ENCODE data around the gene GRIN1. TPM values are rescaled to one million over a fixed set of nuclear protein-coding genes. Genes with fewer than 3 reads are reported as not detected.

Gene GRIN1
- polyA plus RNA-seq, 2 of the 4 experiments (the other 2 are of a cell fraction), result 0.13 to 0.45 TPM

DNA sequence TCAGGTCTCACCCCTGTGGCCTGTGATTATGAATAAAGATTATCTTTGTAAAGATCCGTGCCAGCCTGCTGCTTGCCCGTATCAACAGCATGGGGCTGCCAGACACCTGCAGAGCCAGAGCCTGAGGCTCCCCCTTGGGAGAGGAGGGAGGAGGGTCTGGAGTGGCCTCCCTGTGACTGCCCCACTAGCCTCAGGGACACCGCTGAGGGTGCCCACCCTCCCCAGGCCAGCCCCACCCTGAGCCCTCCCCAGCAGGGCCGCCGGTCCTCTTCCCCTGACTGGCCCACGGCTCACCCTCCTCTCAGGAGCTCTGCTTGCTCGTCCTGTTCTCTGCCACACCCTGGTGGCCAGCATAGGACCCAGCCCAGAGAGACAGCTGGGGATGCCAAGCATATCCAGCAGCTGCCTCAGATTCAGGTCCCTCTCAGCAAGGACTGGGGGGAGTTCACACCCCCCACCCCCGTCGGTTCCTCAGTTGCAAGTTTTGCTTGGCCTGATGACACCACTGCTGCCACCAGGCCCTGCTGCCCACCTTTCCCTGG is 51.4 kb downstream of the GRIN1 start:
- no peaks in the 10 kb centered on the region for H3K9me3 ChIP-seq
- ChIA-PET POLR2A (interaction anchor here (2.1 to 3.4 kb wide), 3 partner anchors 11 to 33 kb away, joined by 15 to 38 read pairs (median 20); partner anchors contain the start of genes CYSRT1, RNF208 and TPRN), CTCF (interaction anchor here (0.9 to 11.5 kb wide), 14 partner anchors 7 to 126 kb away, joined by 3 to 156 read pairs (median 7); partner anchors contain the start of genes CYSRT1, LRRC26, RNF208 and RNF224)
- H3K4me3 ChIP-seq, result no peak overlapping the region
- peak overlapping the region; percentile 99 for H3K4me2 ChIP-seq
- ATAC-seq (peak; percentile 31 to 44; a peak in 3 of 6 replicates), FAIRE-seq (no peak), DNase-seq (ENCODE audit: low read depth in 1 of 2, low spot score in 1 of 2) (no peak)
- no peak for TF ChIP-seq HOXB13 (CRISPR knock-in tag; IDR thresholded peaks at IDR 0.05; ENCODE audit: low read depth)
- no peak for TF ChIP-seq HEYL (CRISPR knock-in tag; IDR thresholded peaks at IDR 0.05)
- TF ChIP-seq RAD21 (conservative IDR thresholded peaks at IDR 0.05 in 1 of 2, IDR thresholded peaks at IDR 0.05 in 1 of 2), result peak in 1 of 2 experiments; percentile 35; a peak in 1 of 5 replicates
- TF ChIP-seq SREBF2 (IDR thresholded peaks at IDR 0.05), result no peak
- peaks cover 39% of the 10 kb centered on the region for H3K4me1 ChIP-seq
- H3K27ac ChIP-seq, result peak overlapping the region in 1 of 2 experiments; percentile 97; a peak in 1 of 6 replicates
- WGBS (ENCODE audit: missing lambda C conversion rate), result 94% methylated on average over 3 of the region's 9 CpGs

DNA sequence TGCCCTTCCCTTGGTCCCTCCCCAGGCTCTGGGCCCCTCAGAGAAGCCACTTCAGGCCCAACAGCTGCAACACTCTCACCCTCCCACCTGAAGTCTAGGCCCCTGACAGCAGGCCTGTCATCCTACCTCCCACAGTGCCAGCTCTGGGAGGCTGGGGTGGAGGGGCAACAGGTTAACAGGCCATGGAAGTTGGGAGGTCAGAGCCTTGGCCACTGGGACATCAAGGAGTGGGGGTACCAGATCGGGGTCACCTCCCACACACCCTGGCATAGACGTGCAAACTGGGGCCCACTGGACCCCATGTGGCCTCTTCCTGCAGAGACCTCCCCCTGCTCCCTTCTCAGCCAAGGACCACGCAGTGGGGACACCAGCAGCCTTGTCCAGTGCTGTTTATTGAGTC is 52.3 kb downstream of the GRIN1 start:
- FAIRE-seq (no peak), DNase-seq (ENCODE audit: low read depth in 1 of 2, low spot score in 1 of 2) (no peak), ATAC-seq (no peak)
- POLR2A ChIA-PET, result interaction anchor here (1.8 kb wide), 1 partner anchor 10 kb away, joined by 10 read pairs; the partner anchor contains the start of gene TPRN
- WGBS (ENCODE audit: missing lambda C conversion rate), result 100% methylated on average over 1 of the region's 3 CpGs
- H3K4me1 ChIP-seq, result peaks cover 44% of the 10 kb centered on the region
- CTCF ChIA-PET, result interaction anchor here (1.2 to 11.5 kb wide), 6 partner anchors 8 to 73 kb away, joined by 3 to 156 read pairs (median 19); partner anchors contain the start of genes CYSRT1, LRRC26, RNF208 and RNF224
- no peaks in the 10 kb centered on the region for H3K9me3 ChIP-seq
- no peak overlapping the region for H3K4me3 ChIP-seq
- TF ChIP-seq, protein P1, sequence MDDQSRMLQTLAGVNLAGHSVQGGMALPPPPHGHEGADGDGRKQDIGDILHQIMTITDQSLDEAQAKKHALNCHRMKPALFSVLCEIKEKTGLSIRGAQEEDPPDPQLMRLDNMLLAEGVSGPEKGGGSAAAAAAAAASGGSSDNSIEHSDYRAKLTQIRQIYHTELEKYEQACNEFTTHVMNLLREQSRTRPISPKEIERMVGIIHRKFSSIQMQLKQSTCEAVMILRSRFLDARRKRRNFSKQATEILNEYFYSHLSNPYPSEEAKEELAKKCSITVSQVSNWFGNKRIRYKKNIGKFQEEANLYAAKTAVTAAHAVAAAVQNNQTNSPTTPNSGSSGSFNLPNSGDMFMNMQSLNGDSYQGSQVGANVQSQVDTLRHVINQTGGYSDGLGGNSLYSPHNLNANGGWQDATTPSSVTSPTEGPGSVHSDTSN (IDR thresholded peaks at IDR 0.05), result 0 out of 2 replicates have a peak, but pooled peaks have one; percentile 12
- TF ChIP-seq FOXS1 (CRISPR knock-in tag; IDR thresholded peaks at IDR 0.05) (no peak), ESRRA (IDR thresholded peaks at IDR 0.05; ENCODE audit: borderline replicate concordance, low read length) (no peak), ZSCAN20 (CRISPR knock-in tag; IDR thresholded peaks at IDR 0.05) (no peak), HDAC2 (IDR thresholded peaks at IDR 0.05) (no peak), JUNB (IDR thresholded peaks at IDR 0.05) (no peak)
- no peak overlapping the region for H3K27ac ChIP-seq
- H3K4me2 ChIP-seq, result no peak overlapping the region

DNA sequence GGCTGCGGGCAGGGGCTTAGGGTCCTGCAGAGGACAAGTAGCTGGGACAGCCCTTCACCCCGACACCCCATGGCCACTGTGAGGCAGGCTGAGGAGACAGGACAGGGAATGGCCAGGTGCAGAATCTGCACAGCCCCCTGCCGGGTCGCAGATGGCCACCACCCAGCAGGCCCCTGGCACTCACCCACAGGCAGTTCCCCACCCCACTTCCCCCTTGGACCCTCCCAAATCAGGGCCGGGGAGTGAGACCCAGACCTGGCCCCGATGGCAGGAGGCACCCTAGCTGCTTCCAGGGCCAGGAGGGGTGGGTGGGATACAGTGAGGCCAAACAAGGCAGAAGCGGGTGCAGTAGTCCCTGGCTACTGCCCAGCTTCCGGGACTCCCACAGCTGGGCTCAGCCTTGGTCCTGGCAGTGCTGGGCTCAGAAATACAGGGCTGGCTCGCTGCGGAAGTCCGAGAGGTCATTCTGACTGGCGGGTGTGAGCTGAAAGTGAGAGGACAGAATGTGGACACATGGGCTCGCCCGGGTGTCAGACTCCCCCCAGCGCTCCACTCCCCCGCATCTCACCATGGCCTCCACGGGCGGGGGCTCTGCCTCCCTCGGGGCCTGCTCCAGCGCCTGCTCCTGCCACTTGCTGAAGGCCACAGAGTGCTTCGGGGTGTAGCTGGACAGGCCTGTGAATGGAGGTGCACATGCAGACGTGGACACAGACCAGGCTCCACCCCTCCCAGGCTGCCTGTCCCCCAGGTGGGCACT is 52.9 kb downstream of the GRIN1 start:
- FAIRE-seq, result no peak
- 82% methylated on average over 14 of the region's 22 CpGs for WGBS (ENCODE audit: missing lambda C conversion rate)
- ChIA-PET CTCF (interaction anchor here (0.6 to 11.5 kb wide), 8 partner anchors 9 to 107 kb away, joined by 3 to 156 read pairs (median 5); partner anchors contain the start of genes CYSRT1, LRRC26, RNF208 and RNF224), POLR2A (interaction anchor here (1.8 kb wide), 1 partner anchor 9 kb away, joined by 10 read pairs; the partner anchor contains the start of gene TPRN)
- no peak for DNase-seq (ENCODE audit: low read depth in 1 of 2, low spot score in 1 of 2)
- no peaks in the 10 kb centered on the region for H3K9me3 ChIP-seq
- no peak overlapping the region for H3K4me2 ChIP-seq
- ATAC-seq, result no peak
- H3K4me1 ChIP-seq, result peaks cover 41% of the 10 kb centered on the region
- H3K27ac ChIP-seq, result no peak overlapping the region
- H3K4me3 ChIP-seq, result no peak overlapping the region
- TF ChIP-seq, protein P1 (IDR thresholded peaks at IDR 0.05), result no peak
- TF ChIP-seq, protein P2, sequence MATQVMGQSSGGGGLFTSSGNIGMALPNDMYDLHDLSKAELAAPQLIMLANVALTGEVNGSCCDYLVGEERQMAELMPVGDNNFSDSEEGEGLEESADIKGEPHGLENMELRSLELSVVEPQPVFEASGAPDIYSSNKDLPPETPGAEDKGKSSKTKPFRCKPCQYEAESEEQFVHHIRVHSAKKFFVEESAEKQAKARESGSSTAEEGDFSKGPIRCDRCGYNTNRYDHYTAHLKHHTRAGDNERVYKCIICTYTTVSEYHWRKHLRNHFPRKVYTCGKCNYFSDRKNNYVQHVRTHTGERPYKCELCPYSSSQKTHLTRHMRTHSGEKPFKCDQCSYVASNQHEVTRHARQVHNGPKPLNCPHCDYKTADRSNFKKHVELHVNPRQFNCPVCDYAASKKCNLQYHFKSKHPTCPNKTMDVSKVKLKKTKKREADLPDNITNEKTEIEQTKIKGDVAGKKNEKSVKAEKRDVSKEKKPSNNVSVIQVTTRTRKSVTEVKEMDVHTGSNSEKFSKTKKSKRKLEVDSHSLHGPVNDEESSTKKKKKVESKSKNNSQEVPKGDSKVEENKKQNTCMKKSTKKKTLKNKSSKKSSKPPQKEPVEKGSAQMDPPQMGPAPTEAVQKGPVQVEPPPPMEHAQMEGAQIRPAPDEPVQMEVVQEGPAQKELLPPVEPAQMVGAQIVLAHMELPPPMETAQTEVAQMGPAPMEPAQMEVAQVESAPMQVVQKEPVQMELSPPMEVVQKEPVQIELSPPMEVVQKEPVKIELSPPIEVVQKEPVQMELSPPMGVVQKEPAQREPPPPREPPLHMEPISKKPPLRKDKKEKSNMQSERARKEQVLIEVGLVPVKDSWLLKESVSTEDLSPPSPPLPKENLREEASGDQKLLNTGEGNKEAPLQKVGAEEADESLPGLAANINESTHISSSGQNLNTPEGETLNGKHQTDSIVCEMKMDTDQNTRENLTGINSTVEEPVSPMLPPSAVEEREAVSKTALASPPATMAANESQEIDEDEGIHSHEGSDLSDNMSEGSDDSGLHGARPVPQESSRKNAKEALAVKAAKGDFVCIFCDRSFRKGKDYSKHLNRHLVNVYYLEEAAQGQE (IDR thresholded peaks at IDR 0.05), result no peak
- TF ChIP-seq RAD21 (conservative IDR thresholded peaks at IDR 0.05 in 1 of 2, IDR thresholded peaks at IDR 0.05 in 1 of 2) (no peak), HOXB13 (CRISPR knock-in tag; IDR thresholded peaks at IDR 0.05; ENCODE audit: low read depth) (no peak), JUNB (IDR thresholded peaks at IDR 0.05) (no peak), ZC3H11A (IDR thresholded peaks at IDR 0.05) (no peak), FOSL2 (IDR thresholded peaks at IDR 0.05) (no peak), FOSL2 (CRISPR knock-in tag; IDR thresholded peaks at IDR 0.05) (no peak), CBX2 (IDR thresholded peaks at IDR 0.05; ENCODE audit: borderline replicate concordance, low read depth) (no peak), TP53 (CRISPR knock-in tag; IDR thresholded peaks at IDR 0.05) (no peak), EHMT2 (IDR thresholded peaks at IDR 0.05; ENCODE audit: low read depth) (no peak), ZSCAN20 (CRISPR knock-in tag; IDR thresholded peaks at IDR 0.05) (no peak), CHD4 (IDR thresholded peaks at IDR 0.05; ENCODE audit: borderline replicate concordance) (no peak), CHD2 (IDR thresholded peaks at IDR 0.05; ENCODE audit: low read length, partially characterized antibody) (no peak), ZNF302 (CRISPR knock-in tag; IDR thresholded peaks at IDR 0.05) (no peak)
- TF ChIP-seq, protein P3, sequence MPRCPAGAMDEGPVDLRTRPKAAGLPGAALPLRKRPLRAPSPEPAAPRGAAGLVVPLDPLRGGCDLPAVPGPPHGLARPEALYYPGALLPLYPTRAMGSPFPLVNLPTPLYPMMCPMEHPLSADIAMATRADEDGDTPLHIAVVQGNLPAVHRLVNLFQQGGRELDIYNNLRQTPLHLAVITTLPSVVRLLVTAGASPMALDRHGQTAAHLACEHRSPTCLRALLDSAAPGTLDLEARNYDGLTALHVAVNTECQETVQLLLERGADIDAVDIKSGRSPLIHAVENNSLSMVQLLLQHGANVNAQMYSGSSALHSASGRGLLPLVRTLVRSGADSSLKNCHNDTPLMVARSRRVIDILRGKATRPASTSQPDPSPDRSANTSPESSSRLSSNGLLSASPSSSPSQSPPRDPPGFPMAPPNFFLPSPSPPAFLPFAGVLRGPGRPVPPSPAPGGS (IDR thresholded peaks at IDR 0.05), result no peak
- TF ChIP-seq, protein P4, sequence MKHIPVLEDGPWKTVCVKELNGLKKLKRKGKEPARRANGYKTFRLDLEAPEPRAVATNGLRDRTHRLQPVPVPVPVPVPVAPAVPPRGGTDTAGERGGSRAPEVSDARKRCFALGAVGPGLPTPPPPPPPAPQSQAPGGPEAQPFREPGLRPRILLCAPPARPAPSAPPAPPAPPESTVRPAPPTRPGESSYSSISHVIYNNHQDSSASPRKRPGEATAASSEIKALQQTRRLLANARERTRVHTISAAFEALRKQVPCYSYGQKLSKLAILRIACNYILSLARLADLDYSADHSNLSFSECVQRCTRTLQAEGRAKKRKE (CRISPR knock-in tag; IDR thresholded peaks at IDR 0.05; ENCODE audit: low read depth), result no peak
